HepG2 (cell line): ENCODE measurements around the gene FAM81A. TPM values are rescaled to one million over a fixed set of nuclear protein-coding genes. Genes with fewer than 3 reads are reported as not detected.

Experiments
- ATAC-seq: fragments of 200-7000 bp; cut with Tn5 transposase; 3 replicates; pipeline ENCODE4 v1.9.1; 2020; ENCODE audit warnings: mild to moderate bottlenecking, moderate library complexity
- BruUV-seq: library from RNA; stranded (reverse); fragments of 400-500 nt; replicated peaks from 2 replicates; lab custom pipeline; 2021; lab: Mats Ljungman, UMichigan
- CTCF ChIA-PET: fragments of 300-600 bp; formaldehyde crosslinking; extraction: SDS; loops from one replicate; lab custom pipeline; 2021; ENCODE audit warnings: low total read pairs, inconsistent platforms, low intra/inter-chr PET ratio; lab: Yijun Ruan, JAX
- POLR2A ChIA-PET: fragments of 350-600 bp; sonication (Branson Sonifier 250); formaldehyde crosslinking; loops from one replicate; lab custom pipeline; 2020; ENCODE audit warnings: antibody characterized with exemption, inconsistent platforms; lab: Yijun Ruan, JAX
- DNase-seq: peaks from one replicate; pipeline ENCODE4 v3.0.0-alpha.2; 2015; ENCODE audit warnings: low spot score
- FAIRE-seq: peaks from 3 replicates; lab custom pipeline; 2011; peaks lifted over from hg19 to GRCh38; lab: Jason Lieb, UNC
- H2AFZ ChIP-seq: one replicate; pipeline ENCODE4 v1.6.1; 2011; ENCODE audit warnings: low read length, inconsistent platforms
- H3K27ac ChIP-seq: fragments of 300-600 bp; 3 replicates; pipeline ENCODE4 v1.8.0; 2011; ENCODE audit warnings: mixed run types, mild to moderate bottlenecking, mixed read lengths, low read length, inconsistent platforms; ENCODE audit not compliant: insufficient read depth; ENCODE audit errors: extremely low read length
- H3K27me3 ChIP-seq, 2 experiments: fragments of 200-600 bp in 1 of 2; 2 replicates in 1 of 2; 3 replicates in 1 of 2; pipeline versions ENCODE4 v1.6.0 to v1.8.0; 2011; ENCODE audit warnings: low read length in 2 of 2, mild to moderate bottlenecking in 2 of 2, moderate library complexity in 2 of 2, inconsistent platforms in 1 of 2; ENCODE audit not compliant: insufficient read depth in 2 of 2, control insufficient read depth in 1 of 2
- H3K36me3 ChIP-seq, 2 experiments: fragments of 200-600 bp in 1 of 2; replicated peaks in 1 of 2; 2 replicates in 1 of 2; 3 replicates in 1 of 2; pipeline versions ENCODE4 v1.5.1 to v1.8.0; 2011; ENCODE audit warnings: low read length in 2 of 2, inconsistent platforms in 1 of 2; ENCODE audit not compliant: insufficient read depth in 2 of 2, control insufficient read depth in 1 of 2
- H3K4me1 ChIP-seq: 2 replicates; pipeline ENCODE4 v1.5.1; 2012; ENCODE audit warnings: low read length, inconsistent platforms; ENCODE audit not compliant: insufficient read depth
- H3K4me2 ChIP-seq: 2 replicates; pipeline ENCODE4 v1.6.0; 2011; ENCODE audit warnings: low read depth, low read length, inconsistent platforms
- H3K4me3 ChIP-seq, 3 experiments: fragments of 200-600 bp in 1 of 3; sonication (generic), shearing (Covaris generic) in 1 of 3; replicated peaks in 1 of 3; 2 replicates each; pipeline ENCODE4 v1.5.1; 2011 to 2016; ENCODE audit warnings: low read length in 3 of 3, inconsistent platforms in 2 of 3, low read depth in 2 of 3, mild to moderate bottlenecking in 2 of 3, control low read depth in 1 of 3, mixed read lengths in 1 of 3; ENCODE audit not compliant: insufficient read depth in 1 of 3
- H3K79me2 ChIP-seq: one replicate; pipeline ENCODE4 v1.6.1; 2011; ENCODE audit warnings: low read length, inconsistent platforms; ENCODE audit not compliant: insufficient read depth
- H3K9ac ChIP-seq: 2 replicates; pipeline ENCODE4 v1.6.0; 2011; ENCODE audit warnings: mild to moderate bottlenecking, low read depth, low read length, inconsistent platforms; ENCODE audit not compliant: insufficient read depth
- H3K9me3 ChIP-seq: 2 replicates; pipeline ENCODE4 v1.5.1; 2012; ENCODE audit warnings: mild to moderate bottlenecking, low read length
- H4K20me1 ChIP-seq: 2 replicates; pipeline ENCODE4 v1.6.0; 2011; ENCODE audit warnings: inconsistent platforms, mild to moderate bottlenecking, low read length, moderate library complexity; ENCODE audit not compliant: insufficient read depth
- ATF1 ChIP-seq: IDR thresholded peaks from 2 replicates; pipeline ENCODE4 v1.6.1; 2016; ENCODE audit warnings: mild to moderate bottlenecking, control low read depth
- BCL6 ChIP-seq: IDR thresholded peaks from 2 replicates; pipeline ENCODE4 v1.6.1; 2016; ENCODE audit warnings: missing genetic modification reagents, missing compliant biosample characterization
- CREB3 ChIP-seq: sonication (generic); formaldehyde crosslinking; IDR thresholded peaks from 2 replicates; pipeline ENCODE4 v1.5.0; 2020; ENCODE audit warnings: missing genetic modification reagents
- KAT8 ChIP-seq: IDR thresholded peaks from 2 replicates; pipeline ENCODE4 v1.6.1; 2016; ENCODE audit warnings: missing genetic modification reagents, missing compliant biosample characterization
- MEIS1 ChIP-seq: sonication (generic); formaldehyde crosslinking; IDR thresholded peaks from 2 replicates; pipeline ENCODE4 v1.9.0; 2021; ENCODE audit warnings: mild to moderate bottlenecking, missing genetic modification reagents, moderate library complexity, borderline replicate concordance
- RAD21 ChIP-seq: fragments of 450-650 bp; formaldehyde crosslinking; IDR thresholded peaks from 2 replicates; pipeline ENCODE4 v1.5.0; 2020; ENCODE audit warnings: mild to moderate bottlenecking
- RAD51 ChIP-seq: fragments of 450-650 bp; IDR thresholded peaks from 2 replicates; pipeline ENCODE4 v1.6.1; 2016; ENCODE audit warnings: borderline replicate concordance
- RBFOX2 ChIP-seq: fragments of 200-400 bp; formaldehyde crosslinking; IDR thresholded peaks from 2 replicates; pipeline ENCODE4 v1.6.1; 2017; ENCODE audit warnings: low read depth, mild to moderate bottlenecking, low read length
- SOX13 ChIP-seq, 3 experiments: fragments of 450-650 bp in 1 of 3; sonication (generic) in 1 of 3; formaldehyde crosslinking in 1 of 3; IDR thresholded peaks in 2 of 3; conservative IDR thresholded peaks in 1 of 3; 2 replicates each; pipeline versions ENCODE4 v1.5.0 to v1.6.1; 2016 to 2020; ENCODE audit warnings: antibody characterized with exemption in 1 of 3, mild to moderate bottlenecking in 1 of 3, missing compliant biosample characterization in 1 of 3, missing genetic modification reagents in 1 of 3, moderate library complexity in 1 of 3
- SRSF9 ChIP-seq: fragments of 200-400 bp; formaldehyde crosslinking; IDR thresholded peaks from 2 replicates; pipeline ENCODE4 v1.6.1; 2018; ENCODE audit warnings: borderline replicate concordance, mild to moderate bottlenecking, low read depth, low read length; ENCODE audit not compliant: insufficient read depth, poor library complexity, severe bottlenecking
- THAP9 ChIP-seq: sonication (generic); formaldehyde crosslinking; IDR thresholded peaks from 2 replicates; pipeline ENCODE4; 2020; ENCODE audit warnings: missing genetic modification reagents, mild to moderate bottlenecking, borderline replicate concordance
- TOPORS ChIP-seq: sonication (generic); formaldehyde crosslinking; IDR thresholded peaks from 2 replicates; pipeline ENCODE4 v1.8.0; 2023; ENCODE audit warnings: mild to moderate bottlenecking, missing genetic modification reagents
- ZFP91 ChIP-seq: sonication (generic); formaldehyde crosslinking; IDR thresholded peaks from 2 replicates; pipeline ENCODE4 v1.9.0; 2022; ENCODE audit warnings: missing genetic modification reagents, mild to moderate bottlenecking, borderline replicate concordance
- ZIK1 ChIP-seq: sonication (generic); formaldehyde crosslinking; IDR thresholded peaks from 2 replicates; pipeline ENCODE4 v1.5.0; 2020; ENCODE audit warnings: mild to moderate bottlenecking, low read depth, missing genetic modification reagents, borderline replicate concordance
- ZNF121 ChIP-seq: sonication (generic); formaldehyde crosslinking; IDR thresholded peaks from 2 replicates; pipeline ENCODE4 v1.5.0; 2020; ENCODE audit warnings: mild to moderate bottlenecking, missing genetic modification reagents
- ZNF17 ChIP-seq: sonication (generic); formaldehyde crosslinking; IDR thresholded peaks from 2 replicates; pipeline ENCODE4 v1.5.0; 2020; ENCODE audit warnings: mild to moderate bottlenecking, missing genetic modification reagents
- ZNF660 ChIP-seq: sonication (generic); formaldehyde crosslinking; IDR thresholded peaks from 2 replicates; pipeline ENCODE4 v1.5.1; 2020; ENCODE audit warnings: mild to moderate bottlenecking, low read depth, missing genetic modification reagents, borderline replicate concordance
- ZNF678 ChIP-seq: sonication (generic); formaldehyde crosslinking; IDR thresholded peaks from 2 replicates; pipeline ENCODE4 v1.4.0; 2020; ENCODE audit warnings: mild to moderate bottlenecking, missing genetic modification reagents
- ZNF7 ChIP-seq: IDR thresholded peaks from 2 replicates; pipeline ENCODE4 v1.6.1; 2016; ENCODE audit warnings: missing biosample characterization, missing genetic modification reagents
- WGBS: methylation state at CpG from one replicate; pipeline ENCODE4 v1.1.6; 2017; ENCODE audit warnings: low lambda C conversion rate; 5-methylcytosine and 5-hydroxymethylcytosine counted together
- in situ Hi-C: cut with HindIII; loops from 2 replicates; pipeline ENCODE4 v1.10.0; 2017; ENCODE audit warnings: low pct_unique_long_range_greater_than_20kb; ENCODE audit not compliant: extremely low pct_ligation_motif_present
- intact Hi-C: fragments of 100-400 bp; cut with micrococcal nuclease; formaldehyde crosslinking; loops from one replicate; pipeline ENCODE4 v1.10.0; 2022; ENCODE audit not compliant: unreplicated experiment
- polyA plus RNA-seq, 8 experiments: library from polyadenylated mRNA; depleted of rRNA in 3 of 8; stranded (reverse) in 7 of 8; unstranded in 1 of 8; fragments of >200 nt; fragmentation: Illumina TruSeq in 4 of 8; extraction: Trizol in 4 of 8; gene quantifications; 2 replicates each; pipeline versions ENCODE4 v1.2.1 to v1.2.3, GENCODE V29; 2011 to 2016; ENCODE audit warnings: low read depth in 4 of 8, missing spikeins in 1 of 8, mixed read lengths in 1 of 8; ENCODE audit not compliant: insufficient read depth in 1 of 8
- total RNA-seq, 5 experiments: library from RNA; depleted of rRNA; stranded (reverse); fragments of >200 nt; fragmentation: Illumina TruSeq; extraction: Trizol; gene quantifications; 2 replicates each; pipeline ENCODE4 v1.2.3, GENCODE V29; 2016; ENCODE audit warnings: low read depth in 1 of 5

The FAM81A gene
- total and polyA plus RNA-seq, 2 of the 13 experiments (the other 11 are each of a cell fraction or from before 2014, with no cell fraction given), result 0.09 TPM; not detected in 1

GRCh38 chr15:59436774-59437141 is 1.2 kb upstream of the FAM81A start:
- no peaks in the 10 kb centered on the region for H3K79me2 ChIP-seq
- H3K4me1 ChIP-seq, result peaks cover 22% of the 10 kb centered on the region
- intact Hi-C loops (no loop called here), in situ Hi-C loops (no loop called here)
- H4K20me1 ChIP-seq, result no peaks in the 10 kb centered on the region
- POLR2A ChIA-PET, result no interaction called here
- no peaks in the 10 kb centered on the region for H3K9me3 ChIP-seq
- no peak overlapping the region for H3K9ac ChIP-seq
- no peak overlapping the region for H3K27ac ChIP-seq
- TF ChIP-seq ZNF678 (CRISPR knock-in tag) (no peak), ZNF7 (no peak), SOX13 (IDR thresholded peaks at IDR 0.05) (no peak), SOX13 (CRISPR knock-in tag; conservative IDR thresholded peaks at IDR 0.05 in 1 of 2, IDR thresholded peaks at IDR 0.05 in 1 of 2) (no peak), ZNF660 (CRISPR knock-in tag) (no peak), TOPORS (CRISPR knock-in tag) (no peak), ZIK1 (CRISPR knock-in tag) (no peak), ZNF121 (CRISPR knock-in tag) (no peak), THAP9 (no peak), ATF1 (no peak), ZFP91 (CRISPR knock-in tag) (no peak), RAD51 (no peak), CREB3 (CRISPR knock-in tag) (no peak), ZNF17 (CRISPR knock-in tag) (no peak), BCL6 (CRISPR knock-in tag) (no peak), RBFOX2 (no peak), SRSF9 (no peak), RAD21 (no peak), KAT8 (CRISPR knock-in tag) (no peak), MEIS1 (CRISPR knock-in tag) (no peak)
- ATAC-seq (no peak), FAIRE-seq (no peak), DNase-seq (no peak)
- CTCF ChIA-PET, result no interaction called here
- H3K4me2 ChIP-seq, result no peak overlapping the region
- no peaks in the 10 kb centered on the region for H3K36me3 ChIP-seq
- WGBS, result 28% methylated on average over 6 of the region's 6 CpGs
- no peak overlapping the region for H2AFZ ChIP-seq
- no TSS peak for BruUV-seq
- H3K4me3 ChIP-seq, result no peak overlapping the region
- H3K27me3 ChIP-seq, result peaks cover 0 to 54% of the 10 kb centered on the region in 2 experiments; a peak in 3 of 5 replicates
